Endothelial cell of umbilical vein (primary cell): ENCODE results near the gene GKN2. TPM values are rescaled to one million over a fixed set of nuclear protein-coding genes. Genes with fewer than 3 reads are reported as not detected.

Experiments used
- BruUV-seq: library from RNA; stranded (reverse); fragments of 400-500 nt; replicated peaks from 2 replicates; lab custom pipeline; 2021; lab: Mats Ljungman, UMichigan
- CTCF ChIA-PET: fragments of 300-600, 350-600 bp; sonication (Branson Sonifier 250); formaldehyde crosslinking; loops from one replicate; lab custom pipeline; 2021; ENCODE audit warnings: antibody characterized with exemption, inconsistent platforms; lab: Charles Lee
- POLR2A ChIA-PET: fragments of 300-600, 350-600 bp; sonication (Branson Sonifier 250); formaldehyde crosslinking; loops from one replicate; lab custom pipeline; 2021; ENCODE audit warnings: antibody characterized with exemption, inconsistent platforms; lab: Charles Lee
- DNase-seq: peaks from one replicate; pipeline ENCODE4 v3.0.0-alpha.2; 2011; ENCODE audit warnings: low read depth, low spot score
- FAIRE-seq: peaks from 2 replicates; lab custom pipeline; 2011; peaks lifted over from hg19 to GRCh38; lab: Jason Lieb, UNC
- H2AFZ ChIP-seq: 2 replicates; pipeline ENCODE4 v1.6.0; 2012; ENCODE audit warnings: low read depth, low read length, control low read depth, inconsistent platforms
- H3K27ac ChIP-seq: 2 replicates; pipeline ENCODE4 v1.5.1; 2011; ENCODE audit warnings: low read depth, mild to moderate bottlenecking, control low read depth, low read length, moderate library complexity; ENCODE audit not compliant: insufficient read depth
- H3K27me3 ChIP-seq, 2 experiments: 2 replicates each; pipeline versions ENCODE4 v1.6.0 to v1.6.1; 2011; ENCODE audit warnings: low read length in 2 of 2, mixed read lengths in 1 of 2; ENCODE audit not compliant: control insufficient read depth in 2 of 2, insufficient read depth in 2 of 2
- H3K36me3 ChIP-seq, 2 experiments: 2 replicates in 1 of 2; 3 replicates in 1 of 2; pipeline ENCODE4 v1.5.1; 2011; ENCODE audit warnings: low read length in 2 of 2, mild to moderate bottlenecking in 1 of 2, moderate library complexity in 1 of 2; ENCODE audit not compliant: control insufficient read depth in 2 of 2, insufficient read depth in 2 of 2; ENCODE audit errors: extremely low read depth in 1 of 2
- H3K4me1 ChIP-seq: 3 replicates; pipeline ENCODE4 v1.5.1; 2011; ENCODE audit warnings: mild to moderate bottlenecking, low read length; ENCODE audit not compliant: control insufficient read depth, insufficient read depth; ENCODE audit errors: extremely low read depth
- H3K4me2 ChIP-seq: 2 replicates; pipeline ENCODE4 v1.6.1; 2011; ENCODE audit warnings: low read length, control low read depth, mixed read lengths; ENCODE audit not compliant: insufficient read depth
- H3K4me3 ChIP-seq, 3 experiments: fragments of 200-600 bp in 1 of 3; sonication (generic), shearing (Covaris generic) in 1 of 3; replicated peaks in 1 of 3; 2 replicates each; pipeline ENCODE4 v1.5.1; 2011 to 2016; ENCODE audit warnings: control low read depth in 3 of 3, low read length in 3 of 3, mild to moderate bottlenecking in 2 of 3, inconsistent platforms in 1 of 3, low read depth in 1 of 3, moderate library complexity in 1 of 3; ENCODE audit not compliant: insufficient read depth in 1 of 3
- H3K79me2 ChIP-seq: 2 replicates; pipeline ENCODE4 v1.6.0; 2012; ENCODE audit warnings: low read length, inconsistent platforms; ENCODE audit not compliant: control insufficient read depth, insufficient read depth
- H3K9ac ChIP-seq: replicated peaks from 2 replicates; pipeline ENCODE3; 2011; ENCODE audit warnings: low read length, control low read depth; ENCODE audit not compliant: insufficient read depth; ENCODE audit errors: extremely low read depth
- H3K9me1 ChIP-seq: replicated peaks from 3 replicates; pipeline ENCODE4 v1.6.0; 2011; ENCODE audit warnings: mild to moderate bottlenecking, low read length; ENCODE audit not compliant: control insufficient read depth, insufficient read depth; ENCODE audit errors: extremely low read depth
- H3K9me3 ChIP-seq: replicated peaks from 2 replicates; pipeline ENCODE4 v1.5.1; 2012; ENCODE audit warnings: low read length, inconsistent platforms; ENCODE audit not compliant: control insufficient read depth, insufficient read depth
- H4K20me1 ChIP-seq: replicated peaks from 2 replicates; pipeline ENCODE3; 2011; ENCODE audit warnings: mild to moderate bottlenecking, low read length; ENCODE audit not compliant: control insufficient read depth, insufficient read depth; ENCODE audit errors: extremely low read depth
- EZH2 ChIP-seq: IDR thresholded peaks from 2 replicates; pipeline ENCODE4 v1.6.1; 2012; ENCODE audit warnings: borderline replicate concordance, low read depth, mild to moderate bottlenecking, moderate library complexity, low read length, inconsistent platforms; ENCODE audit not compliant: severe bottlenecking
- FOS ChIP-seq: IDR thresholded peaks from 2 replicates; pipeline ENCODE4 v1.6.1; 2011; ENCODE audit warnings: mild to moderate bottlenecking, low read length, moderate library complexity, borderline replicate concordance; ENCODE audit not compliant: insufficient read depth
- GATA2 ChIP-seq: IDR thresholded peaks from 2 replicates; pipeline ENCODE4 v1.7.0; 2011; ENCODE audit warnings: low read depth, mild to moderate bottlenecking, moderate library complexity, mixed read lengths, low read length; ENCODE audit not compliant: insufficient read length, insufficient read depth
- JUN ChIP-seq: IDR thresholded peaks from 2 replicates; pipeline ENCODE4 v1.6.1; 2011; ENCODE audit warnings: borderline replicate concordance, low read depth; ENCODE audit not compliant: insufficient read length, insufficient read depth
- MYC ChIP-seq: IDR thresholded peaks from one replicate; pipeline ENCODE4 v1.6.1; 2011; ENCODE audit warnings: mild to moderate bottlenecking, low read depth, low read length
- POLR2A ChIP-seq: IDR thresholded peaks from 2 replicates; pipeline ENCODE4 v1.6.1; 2012; ENCODE audit warnings: low read depth, mild to moderate bottlenecking, control low read depth, low read length
- POLR2AphosphoS5 ChIP-seq: IDR thresholded peaks from 2 replicates; pipeline ENCODE4 v1.6.1; 2012; ENCODE audit warnings: low read depth, mild to moderate bottlenecking, control low read depth, low read length, moderate library complexity; ENCODE audit not compliant: insufficient read depth
- dilution Hi-C: fragments of 300-500 bp; cut with MboI; formaldehyde crosslinking; loops from one replicate; pipeline ENCODE4 v1.15.0; 2019; ENCODE audit warnings: low sequenced_read_pairs; ENCODE audit not compliant: extremely low pct_ligation_motif_present
- intact Hi-C: fragments of 100-400 bp; cut with micrococcal nuclease; formaldehyde crosslinking; loops from one replicate; pipeline ENCODE4 v1.10.0; 2022
- polyA plus RNA-seq, 4 experiments: library from polyadenylated mRNA; depleted of rRNA in 3 of 4; stranded (reverse) in 3 of 4; unstranded in 1 of 4; fragments of >200 nt; gene quantifications; 2 replicates each; pipeline versions ENCODE4 v1.2.1 to v1.2.3, GENCODE V29; 2011 to 2012; ENCODE audit warnings: missing spikeins in 1 of 4
- total RNA-seq: library from RNA; stranded (reverse); gene quantifications from 2 replicates; pipeline ENCODE4 v1.2.3, GENCODE V29; 2021
- TF ChIP-seq, protein P1 (sequence below), 2 donors: IDR thresholded peaks; 1 replicate in 1 of 2; 2 replicates in 1 of 2; pipeline ENCODE4 v1.5.1; 2011; ENCODE audit warnings: low read length in 2 of 2, mild to moderate bottlenecking in 2 of 2, moderate library complexity in 2 of 2, control low read depth in 1 of 2, inconsistent platforms in 1 of 2, low read depth in 1 of 2; ENCODE audit not compliant: insufficient read depth in 1 of 2; ENCODE audit errors: extremely low read depth in 1 of 2
- TF ChIP-seq, protein P2 (sequence below): IDR thresholded peaks from 2 replicates; pipeline ENCODE4 v1.6.1; 2011; ENCODE audit not compliant: insufficient read depth, insufficient read length

Gene GKN2
- total and polyA plus RNA-seq, 2 donors (not counting 3 experiments of a cell fraction or from before 2014, with no cell fraction given) = not detected

- Histone ChIP-seq H3K79me2 (no peaks in the 10 kb centered on the region), H3K27me3 (peaks cover 4 to 12% of the 10 kb centered on the region in 2 experiments), H3K9ac (no peak overlapping the region), H3K9me3 (no peaks in the 10 kb centered on the region), H4K20me1 (no peaks in the 10 kb centered on the region), H3K4me3 (no peak overlapping the region), H2AFZ (no peak overlapping the region), H3K36me3 (no peaks in the 10 kb centered on the region), H3K27ac (no peak overlapping the region), H3K4me1 (peaks cover 5% of the 10 kb centered on the region), H3K4me2 (no peak overlapping the region), H3K9me1 (no peaks in the 10 kb centered on the region)
- ChIA-PET POLR2A (no interaction called here), CTCF (interaction anchor here (3.8 kb wide), 1 partner anchor 165 kb away, joined by 21 read pairs; no protein-coding TSS in a partner anchor)
- dilution Hi-C loops (no loop called here), intact Hi-C loops (no loop called here)
- no TSS peak for BruUV-seq
- DNase-seq (no peak), FAIRE-seq (no peak)
- TF ChIP-seq POLR2A = no peak
- TF ChIP-seq, protein P1, sequence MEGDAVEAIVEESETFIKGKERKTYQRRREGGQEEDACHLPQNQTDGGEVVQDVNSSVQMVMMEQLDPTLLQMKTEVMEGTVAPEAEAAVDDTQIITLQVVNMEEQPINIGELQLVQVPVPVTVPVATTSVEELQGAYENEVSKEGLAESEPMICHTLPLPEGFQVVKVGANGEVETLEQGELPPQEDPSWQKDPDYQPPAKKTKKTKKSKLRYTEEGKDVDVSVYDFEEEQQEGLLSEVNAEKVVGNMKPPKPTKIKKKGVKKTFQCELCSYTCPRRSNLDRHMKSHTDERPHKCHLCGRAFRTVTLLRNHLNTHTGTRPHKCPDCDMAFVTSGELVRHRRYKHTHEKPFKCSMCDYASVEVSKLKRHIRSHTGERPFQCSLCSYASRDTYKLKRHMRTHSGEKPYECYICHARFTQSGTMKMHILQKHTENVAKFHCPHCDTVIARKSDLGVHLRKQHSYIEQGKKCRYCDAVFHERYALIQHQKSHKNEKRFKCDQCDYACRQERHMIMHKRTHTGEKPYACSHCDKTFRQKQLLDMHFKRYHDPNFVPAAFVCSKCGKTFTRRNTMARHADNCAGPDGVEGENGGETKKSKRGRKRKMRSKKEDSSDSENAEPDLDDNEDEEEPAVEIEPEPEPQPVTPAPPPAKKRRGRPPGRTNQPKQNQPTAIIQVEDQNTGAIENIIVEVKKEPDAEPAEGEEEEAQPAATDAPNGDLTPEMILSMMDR (IDR thresholded peaks at IDR 0.05; ENCODE audit: extremely low read depth in 1 of 2, insufficient read depth in 1 of 2, low read depth in 1 of 2, low read length in 2 of 2) = no peak
- TF ChIP-seq EZH2 = no peak
- TF ChIP-seq GATA2 = no peak
- TF ChIP-seq JUN = no peak
- no peak for TF ChIP-seq FOS
- TF ChIP-seq POLR2AphosphoS5 = no peak
- no peak for TF ChIP-seq MYC
- TF ChIP-seq, protein P2, sequence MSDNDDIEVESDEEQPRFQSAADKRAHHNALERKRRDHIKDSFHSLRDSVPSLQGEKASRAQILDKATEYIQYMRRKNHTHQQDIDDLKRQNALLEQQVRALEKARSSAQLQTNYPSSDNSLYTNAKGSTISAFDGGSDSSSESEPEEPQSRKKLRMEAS = no peak
Measured at GRCh38 chr2:68916226-68916625, 36.5 kb downstream of the GKN2 start.
